A673 (cell line): ENCODE results near the gene DDC.

Experiments
- EZH2 ChIP-seq: fragments of 200-600 bp; sonication (generic); IDR thresholded peaks from 2 replicates; pipeline ENCODE4 v1.6.1; 2017; ENCODE audit warnings: borderline replicate concordance, low read depth, mild to moderate bottlenecking, mixed read lengths, antibody characterized with exemption, low read length; ENCODE audit not compliant: poor library complexity, severe bottlenecking
- TF ChIP-seq, protein P1 (sequence below): fragments of 300-800, 200-600 bp; sonication (generic); conservative IDR thresholded peaks from 2 replicates; pipeline ENCODE4 v1.5.1; 2017; ENCODE audit warnings: low read depth, mild to moderate bottlenecking, antibody characterized with exemption, low read length, moderate library complexity, mixed read lengths

DNA sequence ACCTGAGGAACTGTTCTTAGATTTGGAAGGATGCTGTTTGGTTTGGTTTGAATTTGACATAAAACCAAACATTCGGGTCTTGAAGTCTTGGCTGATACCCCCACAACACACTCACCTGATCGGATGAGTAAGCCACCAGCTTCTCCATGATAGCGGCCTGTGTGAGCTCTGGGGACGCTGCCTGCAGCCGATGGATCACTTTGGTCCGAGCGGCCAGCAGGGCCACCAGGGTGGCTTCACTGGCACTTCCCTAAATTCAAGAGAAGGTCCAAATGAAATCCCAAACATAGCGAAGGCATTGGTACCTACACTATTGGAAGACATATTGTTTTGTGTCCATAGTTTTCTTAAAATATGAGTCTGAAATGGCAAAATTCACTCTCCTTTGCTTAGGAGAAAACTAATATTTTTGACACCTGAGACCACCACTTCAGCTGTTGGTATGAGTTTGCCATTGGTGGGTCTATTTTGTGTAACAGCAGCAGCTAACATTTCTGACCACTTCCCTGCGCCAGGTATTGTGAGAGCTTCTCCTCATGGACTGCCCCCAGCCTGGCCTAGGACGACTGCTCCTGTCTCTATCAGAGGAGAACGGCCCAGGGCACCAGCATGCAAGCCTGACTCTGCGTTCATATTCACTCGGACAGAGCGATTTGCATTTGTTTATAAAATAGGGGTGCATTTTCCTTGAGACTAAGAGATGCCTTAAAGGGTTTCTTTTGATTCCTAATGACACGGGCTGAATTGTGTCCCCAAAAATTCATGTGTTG is 35.9 kb downstream of the DDC start:
- TF ChIP-seq, protein P1, sequence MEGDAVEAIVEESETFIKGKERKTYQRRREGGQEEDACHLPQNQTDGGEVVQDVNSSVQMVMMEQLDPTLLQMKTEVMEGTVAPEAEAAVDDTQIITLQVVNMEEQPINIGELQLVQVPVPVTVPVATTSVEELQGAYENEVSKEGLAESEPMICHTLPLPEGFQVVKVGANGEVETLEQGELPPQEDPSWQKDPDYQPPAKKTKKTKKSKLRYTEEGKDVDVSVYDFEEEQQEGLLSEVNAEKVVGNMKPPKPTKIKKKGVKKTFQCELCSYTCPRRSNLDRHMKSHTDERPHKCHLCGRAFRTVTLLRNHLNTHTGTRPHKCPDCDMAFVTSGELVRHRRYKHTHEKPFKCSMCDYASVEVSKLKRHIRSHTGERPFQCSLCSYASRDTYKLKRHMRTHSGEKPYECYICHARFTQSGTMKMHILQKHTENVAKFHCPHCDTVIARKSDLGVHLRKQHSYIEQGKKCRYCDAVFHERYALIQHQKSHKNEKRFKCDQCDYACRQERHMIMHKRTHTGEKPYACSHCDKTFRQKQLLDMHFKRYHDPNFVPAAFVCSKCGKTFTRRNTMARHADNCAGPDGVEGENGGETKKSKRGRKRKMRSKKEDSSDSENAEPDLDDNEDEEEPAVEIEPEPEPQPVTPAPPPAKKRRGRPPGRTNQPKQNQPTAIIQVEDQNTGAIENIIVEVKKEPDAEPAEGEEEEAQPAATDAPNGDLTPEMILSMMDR: no peak
- no peak for TF ChIP-seq EZH2
